GM19239 (cell line): ENCODE results near the gene DDIT3.
"Not testable (repeated sequence)": the region's sequence is repeated elsewhere in the genome, so short reads cannot be mapped to it uniquely, and the experiment has no call there.

Experiments used
- DNase-seq: peaks from one replicate; pipeline ENCODE4 v3.0.0; 2011; ENCODE audit warnings: low spot score; ENCODE audit not compliant: insufficient read length
- FAIRE-seq: peaks from 2 replicates; lab custom pipeline; 2011; peaks lifted over from hg19 to GRCh38; lab: Jason Lieb, UNC

The DDIT3 gene, protein sequence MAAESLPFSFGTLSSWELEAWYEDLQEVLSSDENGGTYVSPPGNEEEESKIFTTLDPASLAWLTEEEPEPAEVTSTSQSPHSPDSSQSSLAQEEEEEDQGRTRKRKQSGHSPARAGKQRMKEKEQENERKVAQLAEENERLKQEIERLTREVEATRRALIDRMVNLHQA

DNA sequence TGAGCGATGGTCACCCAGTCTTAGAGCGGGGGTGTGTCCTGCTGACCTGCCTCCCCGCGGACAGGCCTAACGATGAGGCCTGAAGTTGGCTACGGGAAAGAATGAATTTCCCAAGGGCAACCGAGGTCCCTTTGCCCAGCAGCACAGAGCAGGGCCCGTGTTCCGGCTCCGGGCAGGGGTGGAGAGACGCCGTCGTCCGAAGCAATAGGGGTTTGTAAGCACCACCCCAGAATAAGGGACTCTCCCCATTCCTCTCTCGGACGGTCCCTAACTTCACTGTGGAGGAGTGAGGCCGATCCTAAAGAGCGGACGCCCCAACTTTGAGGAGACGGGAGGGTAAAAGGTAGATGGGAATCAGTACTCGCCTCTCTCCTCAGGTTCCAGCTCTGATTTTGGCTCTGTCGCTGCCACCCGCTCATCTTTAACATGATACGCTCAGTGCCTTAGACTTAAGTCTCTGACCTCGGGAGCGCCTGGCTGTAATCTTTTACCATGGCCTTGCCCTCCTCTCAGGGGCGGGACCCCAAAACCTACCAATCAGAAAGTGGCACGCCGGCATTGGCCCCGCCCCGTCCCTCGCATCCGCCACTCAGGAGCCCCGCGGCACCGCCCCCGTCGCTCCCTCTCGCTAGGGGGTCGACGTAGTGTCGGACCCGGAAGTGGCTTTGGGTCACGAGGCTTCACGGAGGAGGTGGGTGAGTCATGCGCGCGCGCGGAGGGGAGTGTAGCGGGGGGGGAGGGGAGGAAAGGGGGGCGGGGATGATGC is at the start of gene DDIT3:
DDIT3 (minus strand) TSS at position 462 of the 766 bp plus-strand sequence. CDS start 3,108 bp downstream, outside the sequence.
- FAIRE-seq: peak; percentile 95
- DNase-seq: peak; percentile 77

DNA sequence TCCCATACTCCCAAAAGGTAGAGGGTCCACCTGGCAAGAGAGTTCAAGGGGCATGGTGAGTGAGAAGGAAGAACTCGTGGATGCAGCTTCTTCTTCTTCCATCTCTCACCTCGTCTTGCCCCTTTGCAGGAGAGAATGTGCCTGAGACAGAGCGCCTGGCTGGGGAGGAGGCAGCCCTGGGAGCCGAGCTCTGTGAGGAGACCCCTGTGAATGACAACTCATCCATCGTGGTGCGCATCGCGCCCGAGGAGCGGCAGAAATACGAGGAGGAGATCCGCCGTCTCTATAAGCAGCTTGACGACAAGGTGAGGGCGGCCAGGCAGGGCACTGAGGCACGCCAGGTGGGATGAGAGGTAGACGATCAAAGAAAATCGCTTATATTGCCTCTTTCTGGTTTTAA is 49.5 kb upstream of the DDIT3 start:
- FAIRE-seq (no peak), DNase-seq (no peak)

DNA sequence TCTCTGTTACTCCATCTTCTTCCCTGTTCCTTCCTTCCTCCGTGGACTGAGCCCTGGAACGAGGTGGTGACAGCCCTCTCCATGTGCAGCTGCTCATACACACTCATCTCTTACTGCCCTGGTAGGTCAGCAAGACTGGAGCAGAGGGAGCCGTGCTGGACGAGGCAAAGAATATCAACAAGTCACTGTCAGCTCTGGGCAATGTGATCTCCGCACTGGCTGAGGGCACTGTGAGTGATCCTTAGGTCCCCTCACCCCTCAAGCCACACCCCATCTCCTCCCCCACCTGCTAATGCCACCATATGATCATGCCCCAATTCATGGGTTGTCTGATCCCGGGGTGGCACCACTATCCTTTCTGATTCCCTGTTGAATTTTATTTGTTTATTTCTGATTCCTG is 48.5 kb upstream of the DDIT3 start:
- no peak for DNase-seq
- FAIRE-seq: no peak

DNA sequence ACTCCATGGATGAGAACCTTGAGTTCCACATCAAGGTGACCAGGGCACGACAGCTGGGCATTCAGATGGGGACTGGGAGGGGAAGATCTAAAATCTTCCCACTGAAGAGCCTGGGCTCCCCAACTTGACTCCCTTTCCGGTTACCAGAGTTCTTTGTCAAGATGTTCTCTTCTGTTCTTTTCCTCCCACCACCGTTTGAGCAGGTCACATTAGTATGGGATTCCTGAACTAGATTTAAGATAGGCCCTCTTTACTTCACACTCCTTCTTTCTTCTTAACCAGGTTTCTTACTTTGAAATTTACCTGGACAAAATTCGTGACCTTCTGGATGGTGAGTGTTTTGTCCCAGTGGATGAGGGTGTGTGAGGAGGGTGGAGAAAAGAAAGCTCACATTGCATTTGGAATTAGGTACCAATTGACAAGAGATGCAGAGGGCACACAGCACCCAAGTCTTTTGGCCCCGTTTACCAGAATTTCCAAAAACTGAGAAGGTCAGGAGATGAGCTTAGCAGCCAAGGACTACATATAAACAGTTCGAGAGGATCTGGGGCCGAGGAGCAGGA is 43.9 kb upstream of the DDIT3 start:
- FAIRE-seq: no peak
- DNase-seq: no peak

DNA sequence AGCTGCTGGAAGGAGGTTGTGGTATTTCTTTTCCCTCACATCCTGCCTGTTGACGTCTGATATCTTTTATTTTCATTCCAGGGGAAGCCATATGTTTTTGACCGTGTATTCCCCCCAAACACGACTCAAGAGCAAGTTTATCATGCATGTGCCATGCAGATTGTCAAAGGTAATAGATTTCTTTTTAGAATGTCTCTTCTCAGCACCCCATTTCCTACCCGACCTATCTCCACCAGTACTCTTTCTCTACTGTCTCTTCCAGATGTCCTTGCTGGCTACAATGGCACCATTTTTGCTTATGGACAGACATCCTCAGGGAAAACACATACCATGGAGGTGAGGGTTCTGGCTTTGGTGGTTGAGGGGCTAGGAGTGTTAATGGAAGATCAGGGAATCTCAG is 43.0 kb upstream of the DDIT3 start:
- FAIRE-seq: no peak
- DNase-seq: no peak

DNA sequence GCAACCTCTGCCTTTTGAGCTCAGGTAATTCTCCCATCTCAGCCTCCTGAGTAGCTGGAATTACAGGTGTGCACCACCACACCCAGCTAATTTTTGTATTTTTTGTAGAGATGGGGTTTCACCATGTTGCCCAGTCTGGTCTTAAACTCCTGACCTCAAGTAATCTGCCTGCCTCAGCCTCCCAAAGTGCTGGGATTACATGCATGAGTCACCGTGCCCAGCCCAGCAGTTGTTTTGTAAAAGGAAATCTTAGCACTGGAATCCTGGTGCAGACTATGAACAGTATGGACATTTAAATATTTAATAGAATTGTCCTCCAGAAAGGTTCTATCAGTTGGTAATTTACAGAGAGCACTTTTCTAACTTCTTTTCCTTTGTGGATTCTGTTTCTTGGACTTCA is 40.8 kb upstream of the DDIT3 start:
- DNase-seq, FAIRE-seq: not testable (repeated sequence)

DNA sequence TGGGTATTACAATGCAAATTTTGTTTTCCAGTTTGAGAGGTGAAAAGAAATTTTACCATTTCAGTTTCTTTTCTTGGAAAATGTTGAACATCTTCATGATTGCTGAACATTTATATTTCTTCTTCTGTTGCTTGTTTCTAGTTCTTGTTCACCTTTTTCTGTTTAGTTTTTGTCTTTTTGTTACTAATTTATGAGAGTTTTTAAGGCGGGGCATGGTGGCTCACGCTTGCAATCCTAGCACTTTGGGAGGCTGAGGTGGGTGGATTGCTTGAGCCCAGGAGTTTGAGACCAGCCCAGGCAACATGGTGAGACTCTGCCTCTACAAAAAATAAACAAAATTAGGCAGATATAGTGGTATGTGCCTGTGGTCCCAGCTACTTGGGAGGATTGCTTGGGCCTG is 40.2 kb upstream of the DDIT3 start:
- FAIRE-seq (no peak), DNase-seq (no peak)

DNA sequence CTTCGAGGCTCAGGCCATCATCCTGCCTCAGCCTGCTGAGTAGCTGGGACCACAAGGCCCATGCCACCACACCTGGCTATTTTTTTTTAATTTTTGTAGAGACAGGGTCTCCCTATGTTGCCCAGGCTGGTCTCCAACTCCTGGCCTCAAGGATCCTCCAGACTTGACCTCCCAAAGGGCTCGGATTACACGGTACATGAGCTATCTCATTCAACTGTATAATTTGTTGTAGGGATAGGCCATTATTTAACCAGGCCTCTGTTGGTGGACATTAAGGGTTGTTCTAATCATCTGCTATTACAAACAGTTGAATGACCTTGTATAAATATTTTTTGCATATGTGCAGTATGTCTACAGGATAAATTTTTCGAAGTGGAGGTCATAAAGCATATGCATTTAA is 38.5 kb upstream of the DDIT3 start:
- DNase-seq (no peak), FAIRE-seq (no peak)

DNA sequence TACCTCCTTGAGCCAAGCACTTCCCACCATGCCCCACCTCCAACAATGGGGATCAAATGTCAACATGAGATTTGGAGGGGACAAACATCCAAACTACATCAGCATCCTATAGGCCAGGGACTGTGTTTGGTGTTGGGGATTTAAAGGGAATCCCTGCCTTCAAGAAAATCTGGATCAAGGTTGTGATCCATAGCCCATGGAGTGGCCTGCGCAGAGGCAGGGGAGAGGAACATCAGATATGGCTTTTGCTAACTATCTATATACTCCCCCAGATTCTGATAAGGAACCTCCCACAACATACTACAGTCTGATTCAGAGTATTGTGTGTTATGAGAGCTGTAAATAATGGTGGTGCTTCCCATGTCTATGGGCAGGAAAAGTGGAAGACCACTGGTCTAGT is 34.6 kb upstream of the DDIT3 start:
- no peak for FAIRE-seq

DNA sequence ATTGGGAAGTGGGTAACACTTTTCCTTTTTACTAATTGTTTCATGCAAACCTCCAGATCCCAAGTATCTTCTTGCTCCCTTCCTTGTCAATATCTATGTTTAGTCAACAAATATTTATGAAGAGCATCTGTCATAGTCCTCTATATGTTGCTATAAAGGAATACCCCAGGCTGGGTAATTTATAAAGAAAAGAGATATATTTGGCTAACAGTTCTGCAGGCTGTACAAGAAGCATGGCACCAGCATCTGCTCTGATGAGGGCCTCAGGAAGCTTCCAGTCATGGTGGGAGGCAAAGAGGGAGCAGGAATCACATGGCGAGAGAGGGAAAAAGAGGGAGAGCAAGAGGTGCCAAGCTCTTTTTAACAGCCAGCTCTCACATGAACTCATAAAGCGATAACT is 34.1 kb upstream of the DDIT3 start:
- FAIRE-seq (no peak), DNase-seq (no peak)

More for the DNA sequence above, 34.6 kb upstream of the DDIT3 start:
- no peak for DNase-seq

DNA sequence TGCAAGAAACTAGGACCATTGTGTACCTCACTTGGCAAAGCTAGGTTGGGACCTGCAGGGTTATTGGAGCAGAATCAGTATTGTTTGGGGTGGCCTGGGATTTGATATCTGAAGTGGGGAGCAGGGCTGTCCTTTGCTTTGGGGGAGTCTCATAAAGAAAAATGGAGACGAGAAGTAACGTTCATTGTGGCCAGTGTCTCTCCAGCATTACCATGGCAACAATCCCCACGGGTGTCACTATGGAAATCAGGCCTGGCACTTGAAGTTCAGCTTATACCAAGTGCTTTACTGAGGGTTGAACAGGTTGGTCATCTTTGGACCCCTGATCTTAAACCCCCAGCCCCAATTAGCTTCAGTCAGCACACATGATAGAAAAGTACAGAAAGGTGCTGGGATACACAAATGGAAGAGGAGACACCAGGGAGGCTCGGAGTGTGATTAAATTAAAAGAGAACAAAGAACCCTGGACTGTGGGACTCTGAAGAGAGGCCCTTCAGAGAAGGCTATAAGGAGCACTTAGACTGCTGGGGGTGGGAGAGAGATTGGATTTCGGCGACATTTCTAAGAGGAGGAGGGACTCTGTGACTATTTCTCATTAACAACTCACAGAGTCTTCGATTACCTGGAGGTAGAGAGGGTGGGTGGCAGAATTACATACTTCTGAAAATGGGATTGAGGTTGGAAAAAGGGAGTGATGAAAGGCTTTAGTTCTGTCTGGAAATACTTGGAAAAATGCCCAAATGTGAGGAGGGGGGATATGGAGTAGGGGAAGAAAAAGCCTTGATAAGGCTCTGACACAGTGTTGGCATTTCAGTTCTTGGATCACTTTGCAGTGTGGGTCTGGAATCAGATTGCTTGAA is 33.3 kb upstream of the DDIT3 start:
- DNase-seq: no peak
- no peak for FAIRE-seq

DNA sequence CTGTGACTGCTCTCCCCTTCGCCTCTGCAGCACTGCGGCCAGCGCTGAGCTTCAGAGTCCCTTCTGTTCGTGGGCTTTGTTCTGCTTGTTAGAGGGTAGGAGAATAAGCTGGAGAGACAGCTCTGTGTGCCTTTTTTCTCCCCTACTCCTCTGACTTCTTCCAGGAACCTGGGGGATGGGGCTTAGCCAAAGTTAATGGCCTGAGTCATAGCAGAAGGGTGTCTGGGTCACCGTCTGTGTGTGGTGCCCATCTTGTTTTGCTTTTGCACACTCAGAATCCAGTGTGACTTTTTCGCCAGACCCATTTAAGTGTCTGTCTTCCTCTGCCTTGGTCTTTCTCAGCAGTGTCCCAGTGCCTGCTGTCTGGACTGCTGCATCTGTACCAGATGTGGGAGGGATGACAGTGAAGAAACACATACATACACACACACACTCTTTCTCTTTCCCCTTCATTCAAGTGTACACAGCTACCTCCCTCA is 32.6 kb upstream of the DDIT3 start:
- DNase-seq (no peak), FAIRE-seq (no peak)

DNA sequence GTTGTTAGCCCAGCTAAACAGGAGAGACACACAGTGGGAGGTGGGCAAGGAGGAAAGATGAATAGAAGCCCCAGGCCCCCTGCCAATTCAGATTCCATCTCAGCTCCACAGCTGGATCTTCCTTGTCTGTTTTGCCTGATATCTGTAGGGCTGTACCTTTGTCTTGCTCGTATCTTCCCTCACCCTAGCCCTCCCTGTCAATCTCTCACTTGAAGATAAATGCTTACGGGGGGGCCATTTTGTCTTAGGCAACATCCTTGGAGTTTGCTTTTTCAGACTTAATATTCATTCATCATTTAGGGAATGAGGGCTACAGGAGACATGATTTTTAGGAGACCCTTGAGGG is 32.0 kb upstream of the DDIT3 start:
- no peak for DNase-seq
- no peak for FAIRE-seq

DNA sequence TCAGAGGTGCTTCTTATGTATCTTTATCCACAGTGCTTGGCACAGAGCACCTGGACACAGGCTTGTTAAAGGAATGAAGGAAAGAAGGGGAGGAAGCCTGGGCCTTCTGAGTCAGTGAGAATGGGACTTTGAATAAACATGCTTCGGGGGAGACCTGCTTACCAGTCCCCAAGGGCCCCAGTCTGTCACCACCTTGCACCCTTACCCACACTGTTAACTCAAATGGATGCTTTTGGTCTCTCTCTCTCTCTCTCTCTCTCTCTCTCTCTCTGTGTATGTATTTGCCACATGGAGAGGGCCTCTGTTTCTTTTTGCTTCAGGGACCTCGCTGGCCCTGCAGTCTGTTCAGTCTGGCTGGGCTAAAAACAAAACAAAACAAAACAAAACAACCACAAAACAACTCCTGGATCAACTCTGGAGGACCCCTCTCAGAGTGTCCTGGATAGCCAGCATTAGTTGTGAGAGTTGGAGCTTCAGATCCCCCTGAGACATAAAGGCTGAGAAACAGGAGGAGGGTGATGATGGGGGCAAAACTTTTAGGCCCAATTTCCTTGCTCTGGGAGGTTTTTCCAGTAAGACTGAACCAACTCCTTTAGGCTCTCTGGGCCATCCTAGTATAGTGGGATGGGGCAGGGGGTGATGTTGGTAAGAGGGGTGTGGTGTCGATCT is 31.5 kb upstream of the DDIT3 start:
- FAIRE-seq: no peak
- no peak for DNase-seq

DNA sequence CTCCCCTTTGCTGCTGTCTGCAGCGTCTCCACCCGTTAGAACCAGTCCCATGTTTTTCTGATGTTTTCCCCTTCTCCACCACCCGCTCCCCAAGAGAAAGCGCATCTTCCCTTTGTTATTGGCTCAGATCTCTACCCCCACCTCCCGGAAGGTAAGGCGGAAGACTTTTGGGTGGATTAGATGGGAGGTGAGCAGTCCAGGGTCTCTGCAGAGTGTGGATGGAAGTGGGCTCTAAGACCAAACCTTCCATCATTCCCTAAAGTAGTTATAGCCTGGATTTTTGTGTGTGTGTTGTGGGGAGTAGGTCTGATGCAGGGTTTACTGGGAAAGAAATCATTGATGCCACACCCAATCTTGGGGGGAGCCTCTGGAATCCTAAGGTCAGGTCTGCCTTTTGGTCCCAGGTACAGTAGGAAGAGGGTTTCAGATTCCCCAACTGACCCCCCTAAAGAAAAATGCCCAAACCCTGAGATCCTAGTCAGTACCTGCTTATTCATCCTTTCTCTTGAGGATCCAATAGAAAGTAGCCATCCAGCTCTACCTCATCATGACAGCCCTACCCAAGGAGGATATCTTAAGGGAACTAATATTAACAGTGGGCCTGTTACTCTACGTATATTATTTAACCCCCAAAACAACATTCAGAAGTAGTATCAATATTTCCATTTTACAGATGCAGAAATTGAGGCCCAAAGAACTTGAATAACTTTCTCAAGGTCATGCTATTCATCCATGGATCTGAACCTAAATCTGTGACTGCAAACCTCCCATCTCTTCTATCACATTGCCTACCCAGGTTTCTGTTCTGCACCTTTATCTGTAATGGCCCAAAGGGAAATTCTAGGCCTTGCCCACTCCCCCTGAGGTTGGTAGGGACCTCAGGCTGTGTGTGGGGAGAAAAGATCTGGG is 30.6 kb upstream of the DDIT3 start:
- no peak for DNase-seq
- no peak for FAIRE-seq

DNA sequence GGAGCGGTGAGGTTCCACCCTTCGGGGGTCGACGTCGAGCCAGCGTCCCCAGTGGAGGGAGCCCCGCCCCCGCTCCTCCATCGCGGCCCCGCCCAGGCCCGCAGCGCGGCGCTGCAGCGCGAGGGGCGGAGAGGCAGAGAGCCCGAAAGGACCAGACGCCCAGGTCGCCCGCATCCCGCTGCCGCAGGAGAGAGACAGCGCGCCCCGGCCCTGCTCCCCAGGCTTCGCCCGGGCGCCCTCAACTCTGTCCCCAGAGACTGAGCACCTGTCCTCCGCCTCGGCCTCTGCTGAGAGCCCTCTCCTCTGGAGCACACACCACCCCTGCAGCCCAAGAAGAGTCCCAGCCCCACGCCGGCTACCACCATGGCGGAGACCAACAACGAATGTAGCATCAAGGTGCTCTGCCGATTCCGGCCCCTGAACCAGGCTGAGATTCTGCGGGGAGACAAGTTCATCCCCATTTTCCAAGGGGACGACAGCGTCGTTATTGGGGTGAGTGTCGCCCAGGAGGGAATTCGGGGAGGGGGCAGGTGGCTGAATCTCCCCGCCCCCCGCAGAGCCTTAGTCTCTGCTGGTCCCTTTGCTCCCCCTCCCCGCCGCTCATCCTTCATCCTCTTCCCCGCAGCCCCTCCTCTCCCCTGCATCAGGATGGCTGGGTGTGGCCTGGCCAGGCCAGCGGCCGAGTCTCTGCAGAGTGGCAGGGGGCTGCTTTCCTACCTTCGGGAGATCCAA is 29.8 kb upstream of the DDIT3 start, which contains the start of gene KIF5A:
KIF5A (plus strand) TSS at position 136 of the 732 bp plus-strand sequence; CDS start at position 364, 228 bp downstream.
- FAIRE-seq (no peak), DNase-seq (peak; percentile 60)

DNA sequence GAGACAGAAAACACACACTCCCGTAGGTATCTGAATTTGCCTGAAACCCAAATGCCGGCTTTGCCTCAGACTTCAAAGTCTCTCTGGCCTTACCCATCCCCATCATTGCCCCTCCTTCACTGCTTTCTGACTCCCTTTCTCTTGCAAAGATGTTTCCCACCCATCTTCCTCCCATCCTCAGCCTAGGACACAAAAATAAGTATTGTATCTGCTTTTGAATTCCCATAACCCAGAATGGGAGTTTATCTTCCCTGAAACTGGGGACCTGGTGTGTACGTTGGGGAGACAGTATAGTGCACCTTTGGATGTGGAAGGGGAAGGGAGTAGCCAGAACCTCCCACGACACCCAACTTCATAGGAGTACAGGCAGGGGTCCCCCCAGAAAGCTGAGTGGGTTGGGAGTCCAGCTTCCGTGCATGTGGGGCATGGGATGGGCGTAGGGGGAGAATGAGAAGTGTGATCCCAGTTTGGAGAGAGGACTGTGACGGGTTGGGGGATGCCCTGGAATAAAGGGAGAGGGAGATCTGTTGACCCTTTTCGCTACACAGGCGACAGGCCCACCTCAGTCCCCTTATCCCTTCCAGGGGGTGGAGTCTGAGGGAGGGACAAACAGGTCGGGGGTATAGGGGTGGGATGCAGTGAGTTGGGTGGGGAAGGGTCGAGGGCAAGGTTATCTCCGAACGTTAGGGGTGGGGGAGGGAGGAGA is 29.0 kb upstream of the DDIT3 start:
- DNase-seq (no peak), FAIRE-seq (no peak)

DNA sequence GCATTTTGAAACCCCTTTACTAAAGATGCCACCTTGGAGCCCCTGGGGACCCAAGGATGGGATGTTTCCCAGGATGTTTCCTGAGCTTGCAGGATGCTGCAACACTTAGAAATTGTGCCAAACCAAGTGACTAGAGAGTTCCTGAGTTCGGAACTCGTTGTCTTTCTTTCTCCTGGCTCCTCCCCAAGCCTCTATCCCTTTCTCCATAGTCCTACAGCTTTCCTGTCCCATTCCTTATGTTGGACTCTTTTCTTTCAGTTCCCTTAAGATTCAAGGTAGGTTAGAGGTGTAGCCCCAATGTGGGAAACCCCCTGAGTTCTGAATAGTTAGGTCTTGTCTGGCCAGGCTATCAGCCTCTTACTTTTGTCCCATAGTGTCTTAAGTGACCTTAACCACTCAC is 28.2 kb upstream of the DDIT3 start:
- FAIRE-seq (no peak), DNase-seq (no peak)
